Ovary (tissue), 9 donors: ENCODE results near the gene PRDM15. TPM values are rescaled to one million over a fixed set of nuclear protein-coding genes. Genes with fewer than 3 reads are reported as not detected.

Experiments
- DNase-seq, 5 donors: peaks; one replicate each; pipeline ENCODE4 v3.0.0-alpha.2; 2019 to 2020
- H3K27ac ChIP-seq, 2 donors: fragments of 200-600 bp; one replicate each; pipeline versions ENCODE4 v1.5.1 to v1.8.0; 2019 to 2022
- H3K27me3 ChIP-seq: fragments of 200-600 bp; one replicate; pipeline ENCODE4 v1.8.0; 2022
- H3K36me3 ChIP-seq: fragments of 200-600 bp; sonication (generic); one replicate; pipeline ENCODE4 v1.5.1; 2019
- H3K4me1 ChIP-seq: one replicate; pipeline ENCODE4 v1.8.1; 2013; ENCODE audit warnings: mild to moderate bottlenecking, moderate library complexity; ENCODE audit not compliant: insufficient read depth
- H3K4me3 ChIP-seq: fragments of 200-600 bp; sonication (generic); one replicate; pipeline ENCODE4 v1.5.1; 2017
- H3K9me3 ChIP-seq, 2 donors: fragments of 200-600 bp in 1 of 2; sonication (generic) in 1 of 2; one replicate each; pipeline versions ENCODE4 v1.5.1 to v1.8.1; 2013 to 2019; ENCODE audit warnings: mild to moderate bottlenecking in 1 of 2, moderate library complexity in 1 of 2
- EP300 ChIP-seq: sonication (generic); formaldehyde crosslinking; IDR thresholded peaks from one replicate; pipeline ENCODE4 v1.6.1; 2017; ENCODE audit warnings: antibody characterized with exemption
- POLR2A ChIP-seq: fragments of 450-650 bp; IDR thresholded peaks from one replicate; pipeline ENCODE4 v1.6.1; 2017; ENCODE audit warnings: antibody characterized with exemption, mild to moderate bottlenecking, moderate library complexity
- WGBS, 3 donors: extraction: QIAGEN DNeasy Blood & Tissue Kit in 1 of 3; methylation state at CpG; one replicate each; pipeline versions ENCODE4 v1.1.5 to v1.1.7; 2013 to 2017; 5-methylcytosine and 5-hydroxymethylcytosine counted together
- intact Hi-C, 4 donors: fragments of 100-400 bp; cut with DNase I; formaldehyde crosslinking; loops; one replicate each; pipeline versions ENCODE4 v1.11.0 to v1.15.1; 2022 to 2023
- polyA plus RNA-seq, 2 donors: library from polyadenylated mRNA; stranded (reverse); fragments of 200-250 nt in 1 of 2; fragments of 350-450 nt in 1 of 2; fragmentation: Illumina TruSeq in 1 of 2; extraction: RNeasy Lipid Tissue Mini Kit (QIAGEN cat#74804) in 1 of 2; gene quantifications; one replicate each; pipeline ENCODE4 v1.2.3, GENCODE V29; 2013 to 2014
- total RNA-seq, 7 donors: library from RNA; depleted of rRNA in 2 of 7; stranded (reverse); fragments of >200 nt in 2 of 7; fragmentation: NEBNext Ultra II Directional in 3 of 7; extraction: Animal tissue kit (Norgen Biotek cat#: 25700) in 3 of 7; gene quantifications; one replicate each; pipeline versions ENCODE4 v1.1.0 to v1.2.4, GENCODE V29; 2016 to 2023
- TF ChIP-seq, protein P1 (sequence below), 3 donors: fragments of 450-650 bp in 2 of 3; fragments of 200-600 bp in 1 of 3; IDR thresholded peaks; one replicate each; pipeline versions ENCODE4 v1.5.1 to v1.8.0; 2016 to 2022; ENCODE audit warnings: antibody characterized with exemption in 3 of 3, mild to moderate bottlenecking in 1 of 3
- donor health status: DM: no; HTN: no; CAD: no; lungs with moderate emphysema.
- donor health status: DM: no; HTN: no; CAD: no.
- donor health status: Bipolar disorder and iron deficiency.
- donor health status: DM: yes; HTN: yes; CAD: no.
- donor health status: DM: no; HTN: no; CAD: no.
- donor health status: DM: yes; HTN: yes; CAD: no.

Gene PRDM15
- total and polyA plus RNA-seq, 9 donors, result 2.0 to 10.9 (median 5.9) TPM

DNA sequence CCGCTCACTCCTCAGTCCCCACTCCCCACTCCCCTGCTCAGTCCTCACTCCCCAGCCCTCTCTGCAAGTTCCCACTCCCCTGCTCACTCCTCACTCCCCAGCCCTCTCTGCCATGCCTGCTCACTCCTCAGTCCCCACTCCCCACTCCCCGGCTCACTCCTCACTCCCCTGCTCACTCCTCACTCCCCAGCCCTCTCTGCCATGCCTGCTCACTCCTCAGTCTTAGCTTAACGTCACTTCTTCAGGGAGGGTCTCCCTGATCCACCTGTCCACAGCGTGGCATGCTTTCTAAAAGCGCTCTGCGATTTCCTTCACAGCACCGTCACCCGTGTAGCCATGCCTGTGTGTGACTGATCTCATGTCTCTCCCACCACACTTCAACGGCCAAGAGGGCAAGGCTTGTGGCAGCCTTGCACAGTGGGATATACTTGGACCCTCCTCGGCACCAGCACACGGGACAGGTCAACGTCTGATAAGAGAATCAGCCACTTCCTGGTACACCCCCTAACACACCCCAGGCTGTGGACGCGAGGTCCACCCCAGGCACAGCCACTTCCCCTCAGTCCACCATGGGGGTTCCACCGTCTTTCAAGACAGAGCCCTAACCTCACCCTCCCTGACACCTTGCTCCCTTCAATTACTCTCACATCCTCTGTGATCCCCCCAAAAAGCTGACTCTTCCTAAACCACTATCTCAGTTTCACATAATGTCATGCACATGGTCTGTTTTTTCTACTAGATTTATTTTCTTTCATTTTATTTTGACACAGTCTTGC lies 14.0 kb downstream of the PRDM15 start:
- no peaks in the 10 kb centered on the region for H3K4me1 ChIP-seq
- no peak overlapping the region for H3K27ac ChIP-seq
- no peaks in the 10 kb centered on the region for H3K36me3 ChIP-seq
- H3K4me3 ChIP-seq, result no peak overlapping the region
- H3K9me3 ChIP-seq, result no peaks in the 10 kb centered on the region
- no peak for DNase-seq
- H3K27me3 ChIP-seq, result no peaks in the 10 kb centered on the region
- intact Hi-C loops, result no loop called here
- 80 to 87% (median 80%) methylated on average over 14 to 15 of the region's 15 CpGs for WGBS, 3 donors
- TF ChIP-seq, protein P1, sequence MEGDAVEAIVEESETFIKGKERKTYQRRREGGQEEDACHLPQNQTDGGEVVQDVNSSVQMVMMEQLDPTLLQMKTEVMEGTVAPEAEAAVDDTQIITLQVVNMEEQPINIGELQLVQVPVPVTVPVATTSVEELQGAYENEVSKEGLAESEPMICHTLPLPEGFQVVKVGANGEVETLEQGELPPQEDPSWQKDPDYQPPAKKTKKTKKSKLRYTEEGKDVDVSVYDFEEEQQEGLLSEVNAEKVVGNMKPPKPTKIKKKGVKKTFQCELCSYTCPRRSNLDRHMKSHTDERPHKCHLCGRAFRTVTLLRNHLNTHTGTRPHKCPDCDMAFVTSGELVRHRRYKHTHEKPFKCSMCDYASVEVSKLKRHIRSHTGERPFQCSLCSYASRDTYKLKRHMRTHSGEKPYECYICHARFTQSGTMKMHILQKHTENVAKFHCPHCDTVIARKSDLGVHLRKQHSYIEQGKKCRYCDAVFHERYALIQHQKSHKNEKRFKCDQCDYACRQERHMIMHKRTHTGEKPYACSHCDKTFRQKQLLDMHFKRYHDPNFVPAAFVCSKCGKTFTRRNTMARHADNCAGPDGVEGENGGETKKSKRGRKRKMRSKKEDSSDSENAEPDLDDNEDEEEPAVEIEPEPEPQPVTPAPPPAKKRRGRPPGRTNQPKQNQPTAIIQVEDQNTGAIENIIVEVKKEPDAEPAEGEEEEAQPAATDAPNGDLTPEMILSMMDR (IDR thresholded peaks at IDR 0.05), result no peak
- TF ChIP-seq POLR2A (no peak), EP300 (no peak)

DNA sequence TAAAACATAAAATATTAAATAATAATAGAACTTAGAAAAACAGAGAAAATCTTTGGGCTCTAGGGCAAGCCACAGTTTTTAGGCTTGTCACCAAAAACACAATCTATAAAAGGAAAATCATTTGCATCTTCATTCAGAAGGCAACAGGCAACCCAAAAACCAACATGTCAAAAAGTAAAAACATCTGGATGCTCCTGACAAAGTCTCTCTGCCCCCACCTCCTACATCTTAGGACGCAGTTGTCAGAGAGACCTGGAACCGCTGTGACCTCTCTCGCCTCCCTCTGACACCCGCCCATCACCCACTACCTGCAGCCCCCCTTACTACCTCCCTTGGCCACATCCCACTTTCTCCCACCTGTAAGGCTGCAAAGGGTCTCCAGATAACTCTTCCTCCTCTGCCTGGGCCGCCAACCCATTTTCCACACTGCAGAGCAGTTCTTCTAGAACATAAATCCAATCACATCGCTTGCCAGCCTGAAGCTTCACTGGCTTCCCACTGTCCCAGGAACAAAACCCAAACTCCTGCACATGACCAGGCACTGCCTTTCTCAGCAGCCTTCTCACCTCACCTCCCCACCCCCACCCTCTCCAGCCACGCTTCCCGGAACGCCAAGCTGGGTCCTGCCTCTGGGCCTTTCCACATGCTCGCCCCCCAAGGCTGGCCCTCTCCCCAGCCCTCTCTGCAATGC lies 14.7 kb downstream of the PRDM15 start:
- no peaks in the 10 kb centered on the region for H3K36me3 ChIP-seq
- intact Hi-C loops, result no loop called here
- H3K4me1 ChIP-seq, result no peaks in the 10 kb centered on the region
- no peak overlapping the region for H3K4me3 ChIP-seq
- no peak for TF ChIP-seq EP300
- TF ChIP-seq, protein P1 (IDR thresholded peaks at IDR 0.05), result no peak
- no peaks in the 10 kb centered on the region for H3K9me3 ChIP-seq
- no peak for DNase-seq
- H3K27me3 ChIP-seq, result no peaks in the 10 kb centered on the region
- H3K27ac ChIP-seq, result no peak overlapping the region
- WGBS, 3 donors, result 92 to 94% (median 93%) methylated on average over 10 of the region's 10 CpGs

DNA sequence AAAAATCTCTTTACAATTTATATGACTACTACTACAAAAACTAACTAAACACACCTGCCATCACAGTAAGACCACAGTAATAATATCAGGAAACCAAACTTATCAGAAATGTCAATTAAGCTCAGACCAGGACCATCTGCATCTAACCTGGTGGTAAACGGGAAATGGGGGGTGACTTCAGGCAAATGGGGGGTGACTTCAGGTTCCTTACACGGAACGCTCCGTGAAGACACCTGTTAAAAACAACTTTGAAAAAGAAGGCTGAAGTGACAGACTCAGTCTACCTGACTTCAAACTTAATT lies 15.8 kb downstream of the PRDM15 start:
- no peak for DNase-seq
- WGBS, 3 donors, result 68 to 76% (median 71%) methylated on average over 4 of the region's 4 CpGs
- H3K27me3 ChIP-seq, result no peaks in the 10 kb centered on the region
- no peak overlapping the region for H3K4me3 ChIP-seq
- H3K36me3 ChIP-seq, result no peaks in the 10 kb centered on the region
- TF ChIP-seq EP300, result no peak
- TF ChIP-seq, protein P1 (IDR thresholded peaks at IDR 0.05), result no peak
- no peak for TF ChIP-seq POLR2A
- intact Hi-C loops, result no loop called here
- H3K9me3 ChIP-seq, result no peaks in the 10 kb centered on the region
- no peaks in the 10 kb centered on the region for H3K4me1 ChIP-seq
- H3K27ac ChIP-seq, result no peak overlapping the region

DNA sequence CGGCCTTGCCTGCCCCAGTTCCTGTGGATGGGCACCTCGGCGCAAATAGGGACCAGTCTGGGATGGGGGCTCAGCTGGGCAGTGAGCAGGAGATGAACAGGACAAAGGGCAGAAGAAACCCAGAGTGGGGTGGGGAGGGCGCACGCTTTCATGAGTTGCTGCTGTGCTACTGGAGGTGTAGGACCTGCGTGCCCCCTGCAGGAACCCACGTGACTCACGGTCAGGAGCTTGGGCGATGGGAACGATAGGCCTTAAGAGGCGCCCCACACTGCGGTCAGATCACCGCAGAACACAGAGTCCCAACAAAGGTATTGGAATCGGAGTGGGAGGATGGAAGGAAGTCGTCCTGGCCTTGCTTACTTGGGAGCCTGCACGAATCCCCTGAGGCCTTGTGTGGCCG lies 17.2 kb downstream of the PRDM15 start:
- Histone ChIP-seq H3K27me3 (no peaks in the 10 kb centered on the region), H3K9me3 (no peaks in the 10 kb centered on the region), H3K4me1 (no peaks in the 10 kb centered on the region), H3K36me3 (no peaks in the 10 kb centered on the region), H3K27ac (no peak overlapping the region), H3K4me3 (no peak overlapping the region)
- intact Hi-C loops, result no loop called here
- 91 to 92% (median 92%) methylated on average over 17 of the region's 17 CpGs for WGBS, 3 donors
- no peak for DNase-seq
- TF ChIP-seq EP300 (no peak), POLR2A (no peak)
- TF ChIP-seq, protein P1 (IDR thresholded peaks at IDR 0.05), result no peak
